A673 (cell line): ENCODE measurements around the gene SLC41A2.

Source experiments
- CTCF ChIP-seq: fragments of 300-800, 200-600 bp; sonication (generic); conservative IDR thresholded peaks from 2 replicates; pipeline ENCODE4 v1.5.1; 2017; ENCODE audit warnings: low read depth, mild to moderate bottlenecking, antibody characterized with exemption, low read length, moderate library complexity, mixed read lengths
- EZH2 ChIP-seq: fragments of 200-600 bp; sonication (generic); IDR thresholded peaks from 2 replicates; pipeline ENCODE4 v1.6.1; 2017; ENCODE audit warnings: borderline replicate concordance, low read depth, mild to moderate bottlenecking, mixed read lengths, antibody characterized with exemption, low read length; ENCODE audit not compliant: poor library complexity, severe bottlenecking

GRCh38 chr12:104929977-104930376 lies 28.1 kb downstream of the SLC41A2 start:
- TF ChIP-seq CTCF (no peak), EZH2 (no peak)
